ENCODE data around the gene XIAP. TPM values are rescaled to one million over a fixed set of nuclear protein-coding genes. Genes with fewer than 3 reads are reported as not detected.
A peak's percentile ranks its signal among the peaks of the same experiment; 100 is the strongest.

The XIAP gene
- total RNA-seq, 2 donors from 2014 or later = 30.0 to 56.4 TPM

GRCh38 chrX:123962006-123962467, 102.2 kb downstream of the XIAP start:
- DNase-seq (ENCODE audit: low spot score) = no peak
- Histone ChIP-seq H3K27me3 (replicated peaks; ENCODE audit: insufficient read depth) (no peaks in the 10 kb centered on the region), H3K36me3 (no peaks in the 10 kb centered on the region), H3K4me1 (replicated peaks) (no peaks in the 10 kb centered on the region), H3K9me3 (no peaks in the 10 kb centered on the region), H3K27ac (peak overlapping the region; percentile 98 to 99), H3K4me3 (peak overlapping the region; percentile 49 to 57)
- intact Hi-C loops (cut with DNase I) = loop anchor here (5.0 kb wide), 1 partner anchor 55 kb away; no protein-coding TSS in a partner anchor
- WGBS = under 1% methylated on average over 23 of the region's 23 CpGs
- no peak for TF ChIP-seq CTCF (IDR thresholded peaks at IDR 0.05)
- TF ChIP-seq POLR2AphosphoS5 (IDR thresholded peaks at IDR 0.05) = no peak
- TF ChIP-seq POLR2A (IDR thresholded peaks at IDR 0.05) = no peak

DNA sequence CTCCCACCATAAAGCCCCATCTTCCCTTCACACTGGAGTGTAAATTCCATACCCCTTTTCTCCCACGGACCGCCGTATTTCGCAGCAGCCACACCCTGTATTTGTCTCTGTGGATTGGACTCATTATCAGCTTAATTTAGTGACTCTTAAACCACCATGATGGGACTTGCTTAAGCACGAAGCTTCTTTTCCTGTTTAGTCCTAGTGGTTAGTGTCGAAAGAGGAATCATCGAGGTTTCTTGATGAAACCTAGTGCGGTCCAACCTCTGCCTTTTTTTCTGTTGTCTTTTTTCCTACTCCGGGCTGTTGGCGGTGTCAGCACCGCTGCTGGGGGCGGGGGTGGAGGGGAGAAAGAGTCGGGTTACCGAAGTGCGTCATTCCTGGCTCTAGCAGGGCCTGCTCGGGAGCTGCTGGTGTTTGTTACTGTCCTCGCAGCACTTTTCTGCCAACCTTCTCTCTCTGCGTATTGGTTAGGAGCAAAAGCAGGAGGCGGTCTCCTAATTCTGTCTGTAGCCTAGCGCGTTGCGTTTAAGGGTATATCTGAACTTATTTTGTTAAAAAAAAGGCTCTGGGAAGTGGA, 103.0 kb downstream of the XIAP start:
- TF ChIP-seq POLR2A (IDR thresholded peaks at IDR 0.05) (peak; percentile 63), CTCF (IDR thresholded peaks at IDR 0.05) (peak in 1 of 4 experiments; percentile 13), POLR2AphosphoS5 (IDR thresholded peaks at IDR 0.05) (peak; percentile 88)
- no peaks in the 10 kb centered on the region for H3K27me3 ChIP-seq (replicated peaks; ENCODE audit: insufficient read depth)
- intact Hi-C loops (cut with DNase I) = loop anchor here (5.0 kb wide), 1 partner anchor 54 kb away; no protein-coding TSS in a partner anchor
- DNase-seq (ENCODE audit: low spot score) = peak; percentile 92
- H3K27ac ChIP-seq = peak overlapping the region; percentile 98 to 99
- WGBS = under 1% methylated on average over 21 of the region's 22 CpGs
- peak overlapping the region; percentile 49 to 57 for H3K4me3 ChIP-seq
- no peaks in the 10 kb centered on the region for H3K36me3 ChIP-seq
- no peaks in the 10 kb centered on the region for H3K4me1 ChIP-seq (replicated peaks)
- H3K9me3 ChIP-seq = no peaks in the 10 kb centered on the region

Small RNA genes lying within 50 kb of the gene (small RNA-seq; reads per million reads assigned to genes)
- gene RF00019 (0 reads per million in 2 donors), gene RN7SL190P (0 reads per million in 2 donors), gene RNU6-122P (0 reads per million in 2 donors)

Other genes starting within 250 kb of the XIAP start
- 10 to 100 TPM; 48.0 to 76.2 TPM for gene THOC2, start 127.0 kb upstream of the XIAP start, total RNA-seq
- gene STAG2, start 101.7 kb downstream of the XIAP start, total RNA-seq = 10 to 100 TPM; 32.6 to 51.2 TPM

Measured in prostate gland (tissue), 2 donors.